Peyer's patch (tissue), 4 donors: ENCODE measurements around the gene LRRC47. TPM values are rescaled to one million over a fixed set of nuclear protein-coding genes. Genes with fewer than 3 reads are reported as not detected.

Experiments
- DNase-seq, 3 donors: peaks; one replicate each; pipeline ENCODE4 v3.0.0-alpha.2; 2017 to 2019
- H3K27ac ChIP-seq, 4 donors: fragments of 200-600 bp; sonication (generic); one replicate each; pipeline ENCODE4 v1.5.1; 2016 to 2019
- H3K27me3 ChIP-seq, 2 donors: fragments of 200-600 bp; sonication (generic); one replicate each; pipeline ENCODE4 v1.5.1; 2019
- H3K36me3 ChIP-seq, 3 donors: fragments of 200-600 bp; sonication (generic); one replicate each; pipeline ENCODE4 v1.5.1; 2016 to 2019
- H3K4me1 ChIP-seq, 4 donors: fragments of 200-600 bp; sonication (generic); one replicate each; pipeline ENCODE4 v1.5.1; 2016 to 2019
- H3K4me3 ChIP-seq, 4 donors: fragments of 200-600 bp; sonication (generic); 1 replicate in 3 of 4; 2 replicates in 1 of 4; pipeline ENCODE4 v1.5.1; 2016 to 2019; ENCODE audit warnings: mild to moderate bottlenecking in 1 of 4
- H3K9me3 ChIP-seq, 4 donors: fragments of 200-600 bp; sonication (generic); one replicate each; pipeline ENCODE4 v1.5.1; 2016 to 2019; ENCODE audit warnings: mild to moderate bottlenecking in 1 of 4
- CTCF ChIP-seq, 6 experiments: fragments of 450-650 bp in 4 of 6; fragments of 200-600 bp in 2 of 6; sonication (generic) in 1 of 6; IDR thresholded peaks; one replicate each; pipeline ENCODE4 v1.5.1; 2017 to 2019; ENCODE audit warnings: antibody characterized with exemption in 6 of 6, mild to moderate bottlenecking in 3 of 6, moderate library complexity in 1 of 6
- POLR2A ChIP-seq, 2 donors: fragments of 450-650 bp; IDR thresholded peaks; one replicate each; pipeline ENCODE4 v1.5.1; 2017; ENCODE audit warnings: antibody characterized with exemption in 2 of 2, mild to moderate bottlenecking in 2 of 2, moderate library complexity in 2 of 2
- total RNA-seq, 4 donors: library from RNA; depleted of rRNA; stranded (reverse); fragments of >200 nt; gene quantifications; one replicate each; pipeline ENCODE4 v1.1.0, GENCODE V29; 2016

The LRRC47 gene
- total RNA-seq, 4 donors from 2014 or later = 31.3 to 99.0 (median 40.8) TPM

- peaks cover 0 to 4% (median 0%) of the 10 kb centered on the region in 4 donors for H3K9me3 ChIP-seq
- TF ChIP-seq POLR2A (IDR thresholded peaks at IDR 0.05) (no peak), CTCF (IDR thresholded peaks at IDR 0.05) (no peak)
- DNase-seq = no peak
- no peaks in the 10 kb centered on the region for H3K27me3 ChIP-seq
- peaks cover 0 to 85% (median 0%) of the 10 kb centered on the region in 3 donors for H3K36me3 ChIP-seq
- no peak overlapping the region for H3K4me3 ChIP-seq
- no peak overlapping the region for H3K27ac ChIP-seq
- no peaks in the 10 kb centered on the region for H3K4me1 ChIP-seq
These were observed 40.9 kb upstream of the LRRC47 start for GRCh38 chr1:3837200-3837599.

GRCh38 chr1:3836421-3836820 lies 40.1 kb upstream of the LRRC47 start:
- H3K4me3 ChIP-seq = no peak overlapping the region
- H3K27ac ChIP-seq = no peak overlapping the region
- peaks cover 0 to 4% (median 0%) of the 10 kb centered on the region in 4 donors for H3K9me3 ChIP-seq
- TF ChIP-seq CTCF (IDR thresholded peaks at IDR 0.05) = no peak
- TF ChIP-seq POLR2A (IDR thresholded peaks at IDR 0.05) = no peak
- no peaks in the 10 kb centered on the region for H3K27me3 ChIP-seq
- H3K36me3 ChIP-seq = peaks cover 0 to 86% (median 0%) of the 10 kb centered on the region in 3 donors
- DNase-seq = no peak
- no peaks in the 10 kb centered on the region for H3K4me1 ChIP-seq

- DNase-seq = no peak
- no peak overlapping the region for H3K4me3 ChIP-seq
- no peaks in the 10 kb centered on the region for H3K27me3 ChIP-seq
- no peaks in the 10 kb centered on the region for H3K4me1 ChIP-seq
- H3K36me3 ChIP-seq = peaks cover 0 to 87% (median 0%) of the 10 kb centered on the region in 3 donors
- TF ChIP-seq CTCF (IDR thresholded peaks at IDR 0.05) (no peak), POLR2A (IDR thresholded peaks at IDR 0.05) (no peak)
- peaks cover 0 to 4% (median 0%) of the 10 kb centered on the region in 4 donors for H3K9me3 ChIP-seq
- no peak overlapping the region for H3K27ac ChIP-seq
These were observed 38.4 kb upstream of the LRRC47 start for GRCh38 chr1:3834701-3835100.

- Histone ChIP-seq H3K27ac (no peak overlapping the region), H3K4me3 (no peak overlapping the region), H3K36me3 (peaks cover 0 to 87% (median 0%) of the 10 kb centered on the region in 3 donors), H3K27me3 (no peaks in the 10 kb centered on the region), H3K9me3 (no peaks in the 10 kb centered on the region), H3K4me1 (no peaks in the 10 kb centered on the region)
- no peak for TF ChIP-seq CTCF (IDR thresholded peaks at IDR 0.05)
- TF ChIP-seq POLR2A (IDR thresholded peaks at IDR 0.05) = no peak
- no peak for DNase-seq
These were observed 35.4 kb upstream of the LRRC47 start for GRCh38 chr1:3831689-3832088.

- H3K4me3 ChIP-seq = no peak overlapping the region
- no peak for DNase-seq
- peaks cover 0 to 93% (median 0%) of the 10 kb centered on the region in 3 donors for H3K36me3 ChIP-seq
- no peak overlapping the region for H3K27ac ChIP-seq
- TF ChIP-seq POLR2A (IDR thresholded peaks at IDR 0.05) (no peak), CTCF (IDR thresholded peaks at IDR 0.05) (no peak)
- no peaks in the 10 kb centered on the region for H3K9me3 ChIP-seq
- H3K4me1 ChIP-seq = no peaks in the 10 kb centered on the region
- H3K27me3 ChIP-seq = no peaks in the 10 kb centered on the region
These were observed 32.1 kb upstream of the LRRC47 start for GRCh38 chr1:3828391-3828790.

GRCh38 chr1:3827813-3828307 lies 31.6 kb upstream of the LRRC47 start:
- no peaks in the 10 kb centered on the region for H3K27me3 ChIP-seq
- TF ChIP-seq POLR2A (IDR thresholded peaks at IDR 0.05) (no peak), CTCF (IDR thresholded peaks at IDR 0.05) (no peak)
- peaks cover 0 to 93% (median 0%) of the 10 kb centered on the region in 3 donors for H3K36me3 ChIP-seq
- H3K4me3 ChIP-seq = no peak overlapping the region
- no peak overlapping the region for H3K27ac ChIP-seq
- H3K4me1 ChIP-seq = no peaks in the 10 kb centered on the region
- DNase-seq = no peak
- H3K9me3 ChIP-seq = no peaks in the 10 kb centered on the region
